ENCODE results near the gene LRRC8D. TPM values are rescaled to one million over a fixed set of nuclear protein-coding genes. Genes with fewer than 3 reads are reported as not detected.

LRRC8D gene
- total RNA-seq, 1 experiment from 2014 or later, result 43.3 TPM

DNA sequence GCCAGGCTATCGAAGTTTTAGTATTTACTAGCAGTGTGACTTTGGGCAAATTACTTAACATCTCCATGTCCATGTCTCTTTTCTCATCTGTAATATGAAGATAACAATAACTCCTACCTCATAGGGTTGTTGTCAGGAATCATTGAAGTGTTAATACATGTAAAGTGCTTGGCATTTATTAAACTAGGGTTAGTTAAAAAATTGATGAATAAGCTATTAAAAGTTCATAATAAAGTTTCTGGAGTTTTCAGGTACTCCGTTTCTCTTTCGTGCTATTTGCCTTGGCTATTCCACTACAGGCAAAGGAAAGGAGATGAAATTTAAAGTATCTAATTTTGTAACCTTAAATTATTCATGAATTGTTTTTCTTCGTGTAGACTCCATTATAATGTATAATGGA is 16.7 kb downstream of the LRRC8D start:
- no peaks in the 10 kb centered on the region for H3K27me3 ChIP-seq (ENCODE audit: control insufficient read depth, insufficient read depth, low read length)
- H3K36me3 ChIP-seq (ENCODE audit: control insufficient read depth, insufficient read depth, low read length), result no peaks in the 10 kb centered on the region
- no peak for DNase-seq (ENCODE audit: low read depth, low spot score)
- POLR2A ChIA-PET, result no interaction called here
- H3K9me3 ChIP-seq (ENCODE audit: control insufficient read depth, insufficient read depth, low read depth, low read length), result no peaks in the 10 kb centered on the region
- peaks cover 7% of the 10 kb centered on the region for H3K4me1 ChIP-seq (ENCODE audit: control insufficient read depth, insufficient read depth, low read length)
- intact Hi-C loops (cut with micrococcal nuclease; ENCODE audit: unreplicated experiment), result no loop called here
- no peak for ATAC-seq
- no peak overlapping the region for H3K4me3 ChIP-seq (ENCODE audit: low read depth in 2 of 2, low read length in 2 of 2)
- no TSS peak for BruUV-seq (replicated peaks)
- in situ Hi-C loops (cut with HindIII; ENCODE audit: low pct_unique_long_range_greater_than_20kb, low sequenced_read_pairs), result no loop called here
- H3K27ac ChIP-seq (ENCODE audit: low read length), result no peak overlapping the region
- TF ChIP-seq, protein P1, sequence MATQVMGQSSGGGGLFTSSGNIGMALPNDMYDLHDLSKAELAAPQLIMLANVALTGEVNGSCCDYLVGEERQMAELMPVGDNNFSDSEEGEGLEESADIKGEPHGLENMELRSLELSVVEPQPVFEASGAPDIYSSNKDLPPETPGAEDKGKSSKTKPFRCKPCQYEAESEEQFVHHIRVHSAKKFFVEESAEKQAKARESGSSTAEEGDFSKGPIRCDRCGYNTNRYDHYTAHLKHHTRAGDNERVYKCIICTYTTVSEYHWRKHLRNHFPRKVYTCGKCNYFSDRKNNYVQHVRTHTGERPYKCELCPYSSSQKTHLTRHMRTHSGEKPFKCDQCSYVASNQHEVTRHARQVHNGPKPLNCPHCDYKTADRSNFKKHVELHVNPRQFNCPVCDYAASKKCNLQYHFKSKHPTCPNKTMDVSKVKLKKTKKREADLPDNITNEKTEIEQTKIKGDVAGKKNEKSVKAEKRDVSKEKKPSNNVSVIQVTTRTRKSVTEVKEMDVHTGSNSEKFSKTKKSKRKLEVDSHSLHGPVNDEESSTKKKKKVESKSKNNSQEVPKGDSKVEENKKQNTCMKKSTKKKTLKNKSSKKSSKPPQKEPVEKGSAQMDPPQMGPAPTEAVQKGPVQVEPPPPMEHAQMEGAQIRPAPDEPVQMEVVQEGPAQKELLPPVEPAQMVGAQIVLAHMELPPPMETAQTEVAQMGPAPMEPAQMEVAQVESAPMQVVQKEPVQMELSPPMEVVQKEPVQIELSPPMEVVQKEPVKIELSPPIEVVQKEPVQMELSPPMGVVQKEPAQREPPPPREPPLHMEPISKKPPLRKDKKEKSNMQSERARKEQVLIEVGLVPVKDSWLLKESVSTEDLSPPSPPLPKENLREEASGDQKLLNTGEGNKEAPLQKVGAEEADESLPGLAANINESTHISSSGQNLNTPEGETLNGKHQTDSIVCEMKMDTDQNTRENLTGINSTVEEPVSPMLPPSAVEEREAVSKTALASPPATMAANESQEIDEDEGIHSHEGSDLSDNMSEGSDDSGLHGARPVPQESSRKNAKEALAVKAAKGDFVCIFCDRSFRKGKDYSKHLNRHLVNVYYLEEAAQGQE (IDR thresholded peaks at IDR 0.05; ENCODE audit: insufficient read depth in 1 of 2, low read depth in 2 of 2, low read length in 1 of 2), result no peak
- TF ChIP-seq, protein P2, sequence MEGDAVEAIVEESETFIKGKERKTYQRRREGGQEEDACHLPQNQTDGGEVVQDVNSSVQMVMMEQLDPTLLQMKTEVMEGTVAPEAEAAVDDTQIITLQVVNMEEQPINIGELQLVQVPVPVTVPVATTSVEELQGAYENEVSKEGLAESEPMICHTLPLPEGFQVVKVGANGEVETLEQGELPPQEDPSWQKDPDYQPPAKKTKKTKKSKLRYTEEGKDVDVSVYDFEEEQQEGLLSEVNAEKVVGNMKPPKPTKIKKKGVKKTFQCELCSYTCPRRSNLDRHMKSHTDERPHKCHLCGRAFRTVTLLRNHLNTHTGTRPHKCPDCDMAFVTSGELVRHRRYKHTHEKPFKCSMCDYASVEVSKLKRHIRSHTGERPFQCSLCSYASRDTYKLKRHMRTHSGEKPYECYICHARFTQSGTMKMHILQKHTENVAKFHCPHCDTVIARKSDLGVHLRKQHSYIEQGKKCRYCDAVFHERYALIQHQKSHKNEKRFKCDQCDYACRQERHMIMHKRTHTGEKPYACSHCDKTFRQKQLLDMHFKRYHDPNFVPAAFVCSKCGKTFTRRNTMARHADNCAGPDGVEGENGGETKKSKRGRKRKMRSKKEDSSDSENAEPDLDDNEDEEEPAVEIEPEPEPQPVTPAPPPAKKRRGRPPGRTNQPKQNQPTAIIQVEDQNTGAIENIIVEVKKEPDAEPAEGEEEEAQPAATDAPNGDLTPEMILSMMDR (IDR thresholded peaks at IDR 0.05), result no peak
- TF ChIP-seq SIN3A (IDR thresholded peaks at IDR 0.05; ENCODE audit: borderline replicate concordance, insufficient read depth, low read depth, low read length) (no peak), POLR2AphosphoS5 (IDR thresholded peaks at IDR 0.05; ENCODE audit: low read depth, low read length) (no peak), TCF7L2 (IDR thresholded peaks at IDR 0.05; ENCODE audit: low read depth, low read length) (no peak)
- CTCF ChIA-PET, result no interaction called here

DNA sequence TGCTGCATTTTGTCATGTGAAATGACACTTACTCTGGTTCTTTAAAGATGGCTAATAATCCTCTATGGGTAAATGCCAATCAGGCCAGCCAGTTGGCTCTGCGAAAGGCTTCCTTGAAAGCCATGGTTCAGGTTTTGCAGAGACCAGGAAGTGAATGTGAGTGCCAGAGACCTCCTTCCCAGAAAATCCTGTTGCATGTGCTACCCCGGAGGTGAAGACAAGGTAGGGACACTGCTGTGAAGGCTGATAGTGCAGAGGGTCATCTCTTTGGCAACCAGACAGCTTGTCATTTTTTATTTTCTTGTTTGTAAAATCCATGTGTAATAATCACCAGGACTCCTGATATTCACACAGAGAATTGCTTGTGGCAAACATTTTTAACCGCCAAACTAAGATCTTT is 18.7 kb downstream of the LRRC8D start:
- no peak for DNase-seq (ENCODE audit: low read depth, low spot score)
- BruUV-seq (replicated peaks), result no TSS peak
- TF ChIP-seq, protein P1 (IDR thresholded peaks at IDR 0.05; ENCODE audit: insufficient read depth in 1 of 2, low read depth in 2 of 2, low read length in 1 of 2), result no peak
- TF ChIP-seq, protein P2 (IDR thresholded peaks at IDR 0.05), result no peak
- TF ChIP-seq SIN3A (IDR thresholded peaks at IDR 0.05; ENCODE audit: borderline replicate concordance, insufficient read depth, low read depth, low read length) (no peak), TCF7L2 (IDR thresholded peaks at IDR 0.05; ENCODE audit: low read depth, low read length) (no peak), POLR2AphosphoS5 (IDR thresholded peaks at IDR 0.05; ENCODE audit: low read depth, low read length) (no peak)
- POLR2A ChIA-PET, result no interaction called here
- intact Hi-C loops (cut with micrococcal nuclease; ENCODE audit: unreplicated experiment) (no loop called here), in situ Hi-C loops (cut with HindIII; ENCODE audit: low pct_unique_long_range_greater_than_20kb, low sequenced_read_pairs) (no loop called here)
- Histone ChIP-seq H3K36me3 (ENCODE audit: control insufficient read depth, insufficient read depth, low read length) (no peaks in the 10 kb centered on the region), H3K27me3 (ENCODE audit: control insufficient read depth, insufficient read depth, low read length) (no peaks in the 10 kb centered on the region), H3K4me3 (ENCODE audit: low read depth in 2 of 2, low read length in 2 of 2) (no peak overlapping the region), H3K4me1 (ENCODE audit: control insufficient read depth, insufficient read depth, low read length) (peaks cover 17% of the 10 kb centered on the region), H3K9me3 (ENCODE audit: control insufficient read depth, insufficient read depth, low read depth, low read length) (no peaks in the 10 kb centered on the region), H3K27ac (ENCODE audit: low read length) (no peak overlapping the region)
- CTCF ChIA-PET, result no interaction called here
- no peak for ATAC-seq

All from Panc1 (cell line).